ENCODE data around the gene COL21A1.

The COL21A1 gene

GRCh38 chr6:56156643-56157042 is 90.7 kb downstream of the COL21A1 start:
- no peak for DNase-seq (ENCODE audit: low read depth)
- no peak for TF ChIP-seq CTCF (IDR thresholded peaks at IDR 0.05; ENCODE audit: low read depth, low read length, missing control alignments)
- no peak overlapping the region for H3K4me3 ChIP-seq (ENCODE audit: low read depth, low read length)

DNA sequence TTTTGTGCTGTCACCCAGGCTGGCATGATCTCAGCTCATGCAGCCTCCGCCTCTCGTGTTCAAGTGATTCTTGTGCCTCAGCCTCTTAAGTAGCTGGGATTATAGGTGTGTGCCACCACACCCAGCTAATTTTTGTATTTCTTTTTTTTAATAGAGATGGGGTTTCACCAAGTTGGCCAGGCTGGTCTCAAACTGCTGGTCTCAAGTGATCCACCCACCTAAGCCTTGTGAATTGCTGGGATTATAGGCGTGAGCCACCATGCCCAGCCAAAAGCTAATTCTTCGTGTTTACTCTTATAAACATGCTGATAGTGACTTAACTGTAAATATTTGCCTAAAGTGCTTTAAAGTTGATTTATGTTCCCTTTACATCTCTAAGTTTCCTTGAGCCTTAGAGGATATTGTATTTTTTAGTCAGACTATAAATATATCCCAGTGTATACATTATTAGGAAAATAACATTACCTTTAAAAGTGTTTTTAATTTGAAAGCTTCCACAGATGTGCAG is 91.7 kb downstream of the COL21A1 start:
- no peak overlapping the region for H3K4me3 ChIP-seq (ENCODE audit: low read depth, low read length)
- DNase-seq (ENCODE audit: low read depth): no peak
- TF ChIP-seq CTCF (IDR thresholded peaks at IDR 0.05; ENCODE audit: low read depth, low read length, missing control alignments): no peak

- DNase-seq (ENCODE audit: low read depth): no peak
- H3K4me3 ChIP-seq (ENCODE audit: low read depth, low read length): no peak overlapping the region
- no peak for TF ChIP-seq CTCF (IDR thresholded peaks at IDR 0.05; ENCODE audit: low read depth, low read length, missing control alignments)
Measured at GRCh38 chr6:56154076-56154475, 93.3 kb downstream of the COL21A1 start.

- H3K4me3 ChIP-seq (ENCODE audit: low read depth, low read length): no peak overlapping the region
- no peak for DNase-seq (ENCODE audit: low read depth)
- no peak for TF ChIP-seq CTCF (IDR thresholded peaks at IDR 0.05; ENCODE audit: low read depth, low read length, missing control alignments)
Measured at GRCh38 chr6:56152611-56153010, 94.8 kb downstream of the COL21A1 start.

- no peak for TF ChIP-seq CTCF (IDR thresholded peaks at IDR 0.05; ENCODE audit: low read depth, low read length, missing control alignments)
- no peak overlapping the region for H3K4me3 ChIP-seq (ENCODE audit: low read depth, low read length)
- no peak for DNase-seq (ENCODE audit: low read depth)
Measured at GRCh38 chr6:56151609-56152224, 95.7 kb downstream of the COL21A1 start.

- DNase-seq (ENCODE audit: low read depth): no peak
- no peak overlapping the region for H3K4me3 ChIP-seq (ENCODE audit: low read depth, low read length)
- no peak for TF ChIP-seq CTCF (IDR thresholded peaks at IDR 0.05; ENCODE audit: low read depth, low read length, missing control alignments)
Measured at GRCh38 chr6:56148488-56149186, 98.7 kb downstream of the COL21A1 start.

Measured in GM12864 (cell line).